T-helper 9 cell (primary cell): ENCODE measurements around the gene KYAT1.
"Not testable (repeated sequence)": the region's sequence is repeated elsewhere in the genome, so short reads cannot be mapped to it uniquely, and the experiment has no call there.

ENCODE experiments used
- DNase-seq: peaks from one replicate; pipeline ENCODE4 v3.0.0-alpha.2; 2020

Gene KYAT1

GRCh38 chr9:128818099-128818838 is 63.5 kb downstream of the KYAT1 start, which contains the start of gene ENDOG:
ENDOG (plus strand) TSS chr9:128818500; CDS start chr9:128818685, 185 bp downstream.
- DNase-seq = peak; percentile 97

DNA sequence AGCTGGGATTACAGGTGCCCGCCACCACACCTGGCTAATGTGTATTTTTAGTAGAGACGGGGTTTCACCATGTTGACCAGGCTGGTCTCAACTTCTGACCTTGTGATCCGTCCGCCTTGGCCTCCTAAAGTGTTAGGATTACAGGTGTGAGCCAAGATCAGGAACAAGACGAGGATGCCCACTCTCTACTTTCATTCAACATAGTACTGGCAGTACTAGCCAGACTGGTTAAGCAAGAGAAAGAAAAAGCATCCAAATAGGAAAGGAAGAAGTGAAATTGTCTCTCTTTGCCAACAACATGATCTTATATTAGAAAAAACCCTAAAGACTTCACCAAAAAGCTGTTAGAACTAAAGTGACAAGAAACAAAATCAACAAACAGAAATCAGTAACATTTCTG is 70.9 kb downstream of the KYAT1 start:
- DNase-seq = no peak

GRCh38 chr9:128809831-128810230 is 71.9 kb downstream of the KYAT1 start:
- no peak for DNase-seq

GRCh38 chr9:128809036-128809599 is 72.6 kb downstream of the KYAT1 start:
- no peak for DNase-seq

GRCh38 chr9:128808543-128808942 is 73.2 kb downstream of the KYAT1 start:
- no peak for DNase-seq

DNA sequence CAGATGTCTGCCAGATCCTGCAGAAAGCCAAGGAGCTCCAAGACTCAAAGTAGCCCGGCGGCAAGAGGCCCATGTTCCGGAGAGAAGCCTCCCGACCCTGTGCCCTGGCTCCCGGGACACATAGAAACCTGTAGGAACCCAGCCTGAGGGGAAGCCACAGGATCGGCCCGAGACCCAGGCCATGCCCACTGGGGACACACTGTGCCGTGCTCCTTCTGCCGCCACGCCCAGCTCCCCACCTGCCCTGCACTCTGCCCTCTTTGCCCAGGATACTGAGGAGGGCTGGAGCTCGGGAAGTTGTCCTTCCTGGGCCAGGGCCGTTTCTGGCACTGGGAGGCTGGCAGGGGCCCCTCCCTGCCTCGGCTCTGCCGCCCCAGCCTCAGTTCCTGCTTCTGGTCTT is 73.9 kb downstream of the KYAT1 start:
- no peak for DNase-seq

DNA sequence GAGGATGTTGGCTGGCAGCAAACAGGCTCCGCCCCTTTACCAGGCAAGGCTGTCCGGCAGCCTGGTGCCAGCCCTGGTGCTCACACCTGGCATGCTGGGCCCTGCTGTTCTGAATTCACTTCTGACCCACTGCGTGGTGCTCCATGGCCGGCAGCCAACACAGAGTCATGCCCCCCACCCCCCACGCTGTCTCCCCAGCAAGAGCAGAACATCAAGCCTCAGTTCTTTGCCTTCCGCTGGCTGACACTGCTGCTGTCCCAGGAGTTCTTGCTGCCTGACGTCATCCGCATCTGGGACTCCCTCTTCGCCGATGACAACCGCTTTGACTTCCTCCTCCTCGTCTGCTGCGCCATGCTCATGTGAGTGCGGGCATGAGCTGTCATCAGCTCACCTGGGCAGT is 76.1 kb downstream of the KYAT1 start:
- no peak for DNase-seq

DNA sequence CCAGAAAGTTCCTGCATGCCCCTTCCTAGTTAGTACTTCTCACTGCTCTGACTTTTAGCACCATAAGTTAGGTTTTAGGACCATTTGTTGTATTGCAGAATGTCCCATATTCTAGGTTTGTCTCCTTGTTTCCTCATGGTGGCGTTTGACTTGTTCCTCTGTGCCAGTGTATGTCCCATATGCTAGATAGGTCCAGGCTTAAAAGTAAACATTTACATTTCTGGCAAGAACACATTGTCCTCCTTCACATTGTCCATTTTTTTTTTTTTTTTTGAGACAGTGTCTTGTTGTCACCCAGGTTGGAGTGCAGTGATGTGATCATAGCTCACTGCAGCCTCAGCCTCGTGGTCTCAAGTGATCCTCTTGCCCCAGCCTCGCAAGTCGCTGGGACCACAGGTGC is 79.3 kb downstream of the KYAT1 start:
- DNase-seq = no peak

DNA sequence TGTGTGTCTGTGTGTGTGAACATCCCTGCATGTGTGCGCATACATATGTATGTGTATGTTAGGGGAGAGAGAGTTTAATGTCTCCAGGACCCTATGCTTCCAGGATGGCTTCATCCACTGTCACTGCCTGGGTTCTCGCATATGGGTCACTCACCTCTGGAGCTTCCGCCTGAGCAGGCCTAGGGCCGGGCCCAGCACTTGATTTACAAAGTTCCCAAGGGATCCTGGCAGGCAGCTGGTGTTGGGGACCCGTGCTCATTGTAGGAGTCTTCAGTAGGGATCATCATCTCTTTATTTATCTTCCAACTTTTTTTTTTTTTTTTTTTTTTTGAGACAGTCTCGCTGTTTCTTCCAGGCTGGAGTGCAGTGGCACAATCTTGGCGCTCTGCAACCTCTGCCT is 81.7 kb downstream of the KYAT1 start:
- DNase-seq = no peak

- no peak for DNase-seq
These were observed 82.9 kb downstream of the KYAT1 start for GRCh38 chr9:128798896-128799295.

- not testable (repeated sequence) for DNase-seq
These were observed 86.8 kb downstream of the KYAT1 start for GRCh38 chr9:128794961-128795360.

- no peak for DNase-seq
These were observed 88.6 kb downstream of the KYAT1 start for GRCh38 chr9:128792978-128793686.

GRCh38 chr9:128792134-128792533 is 89.6 kb downstream of the KYAT1 start:
- DNase-seq = no peak

- DNase-seq = no peak
These were observed 91.2 kb downstream of the KYAT1 start for GRCh38 chr9:128790536-128790935.

DNA sequence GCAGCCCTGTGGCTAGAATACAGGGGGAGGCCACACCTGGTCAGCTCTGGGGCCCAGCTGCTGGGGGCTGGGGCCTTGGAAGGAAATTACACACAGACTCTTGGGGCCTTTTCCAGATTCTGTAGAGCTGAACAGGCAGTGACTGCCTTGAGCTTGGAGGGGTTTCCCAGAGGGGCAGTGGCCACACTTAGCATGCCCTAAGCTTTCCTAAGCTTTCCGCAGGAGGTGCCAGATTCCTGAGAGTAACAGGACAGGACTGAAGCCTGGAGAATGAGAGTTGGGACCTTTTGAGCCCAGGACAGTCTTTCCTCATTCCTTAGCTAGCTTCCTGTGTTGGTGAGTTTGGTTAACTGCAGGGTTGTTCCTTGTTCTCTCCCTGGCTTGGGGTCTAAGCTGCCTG is 93.3 kb downstream of the KYAT1 start:
- DNase-seq = no peak

DNA sequence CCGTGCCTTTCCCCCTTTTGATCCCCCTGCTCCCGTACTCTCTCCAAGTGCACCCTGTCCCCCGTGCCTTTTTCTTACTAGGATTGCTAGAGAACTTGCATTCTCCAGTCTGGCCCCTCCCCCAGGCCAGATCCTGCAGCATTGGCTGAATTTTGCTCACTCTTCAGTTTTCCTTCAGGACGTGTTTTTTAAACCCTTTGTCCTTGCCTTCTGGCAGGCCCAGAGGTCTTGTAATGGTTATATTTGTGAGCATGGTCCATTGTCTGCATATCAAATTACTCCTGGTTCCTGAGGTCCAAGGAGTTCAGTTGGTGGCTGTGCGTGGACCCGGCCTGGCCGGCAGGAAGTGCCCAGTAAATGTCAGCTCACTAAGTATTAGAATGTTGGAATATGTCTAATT is 94.1 kb downstream of the KYAT1 start:
- DNase-seq = no peak

GRCh38 chr9:128786681-128787601 is 94.8 kb downstream of the KYAT1 start, which contains the start of gene TBC1D13:
TBC1D13 (plus strand) TSS chr9:128787253; CDS start chr9:128787354, 101 bp downstream.
- peak; percentile 89 for DNase-seq

DNA sequence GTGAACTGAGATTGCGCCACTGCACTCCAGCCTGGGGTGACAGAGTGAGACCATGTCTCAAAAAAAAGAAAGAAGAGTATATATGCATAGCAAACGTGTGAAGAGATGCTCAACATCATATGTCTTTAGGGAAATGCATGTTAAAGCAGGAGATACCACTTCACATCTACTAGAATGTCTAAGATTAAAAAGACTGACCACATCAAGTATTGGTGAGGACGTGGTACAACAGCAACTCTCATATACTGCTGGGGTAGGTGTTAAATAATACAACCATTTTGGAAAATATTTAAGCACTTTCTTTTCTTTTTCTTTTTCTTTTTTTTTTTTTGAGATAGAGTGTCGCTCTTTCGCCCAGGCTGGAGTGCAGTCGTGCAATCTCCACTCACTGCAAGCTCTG is 96.3 kb downstream of the KYAT1 start:
- DNase-seq = no peak
